ENCODE results near the gene TENM3.

- no peak for TF ChIP-seq CTCF (IDR thresholded peaks at IDR 0.05)
- TF ChIP-seq POLR2A (IDR thresholded peaks at IDR 0.05) = no peak
- TF ChIP-seq POLR2AphosphoS5 (IDR thresholded peaks at IDR 0.05; ENCODE audit: insufficient read depth in 1 of 2, low read depth in 1 of 2) = no peak
These were observed 321.6 kb downstream of the TENM3 start for GRCh38 chr4:182564724-182565369.

Data from vagina (tissue), 2 donors.